Tibial nerve (tissue), 4 donors: ENCODE data around the gene ZNF557. TPM values are rescaled to one million over a fixed set of nuclear protein-coding genes. Genes with fewer than 3 reads are reported as not detected.
"Not testable (repeated sequence)": the region's sequence is repeated elsewhere in the genome, so short reads cannot be mapped to it uniquely, and the experiment has no call there.

ENCODE experiments used
- DNase-seq, 2 donors: peaks; one replicate each; pipeline ENCODE4 v3.0.0-alpha.2; 2019; ENCODE audit warnings: low spot score in 2 of 2
- H3K27ac ChIP-seq, 4 donors: fragments of 200-600 bp; sonication (generic) in 3 of 4; one replicate each; pipeline ENCODE4 v1.5.1; 2017 to 2019; ENCODE audit warnings: mild to moderate bottlenecking in 1 of 4
- H3K27me3 ChIP-seq, 2 donors: fragments of 200-600 bp; sonication (generic) in 1 of 2; one replicate each; pipeline versions ENCODE4 v1.5.1 to v1.6.0; 2017 to 2019
- H3K36me3 ChIP-seq, 3 donors: fragments of 200-600 bp; sonication (generic); one replicate each; pipeline ENCODE4 v1.5.1; 2018 to 2019
- H3K4me1 ChIP-seq, 4 donors: fragments of 200-600 bp; sonication (generic) in 3 of 4; one replicate each; pipeline ENCODE4 v1.5.1; 2017 to 2019
- H3K4me3 ChIP-seq, 4 donors: fragments of 200-600 bp; sonication (generic) in 3 of 4; one replicate each; pipeline ENCODE4 v1.5.1; 2017 to 2019; ENCODE audit warnings: mild to moderate bottlenecking in 1 of 4, moderate library complexity in 1 of 4
- H3K9me3 ChIP-seq, 4 donors: fragments of 200-600 bp; sonication (generic) in 3 of 4; one replicate each; pipeline ENCODE4 v1.5.1; 2017 to 2019
- CTCF ChIP-seq, 5 experiments: fragments of 200-600 bp in 3 of 5; fragments of 450-650 bp in 2 of 5; sonication (generic) in 3 of 5; IDR thresholded peaks; one replicate each; pipeline ENCODE4 v1.5.1; 2016 to 2019; ENCODE audit warnings: antibody characterized with exemption in 5 of 5, mild to moderate bottlenecking in 3 of 5, moderate library complexity in 2 of 5
- EP300 ChIP-seq, 2 donors: sonication (generic); formaldehyde crosslinking; IDR thresholded peaks; one replicate each; pipeline ENCODE4 v1.6.1; 2017; ENCODE audit warnings: antibody characterized with exemption in 2 of 2, mild to moderate bottlenecking in 1 of 2
- POLR2A ChIP-seq, 2 donors: fragments of 450-650 bp; IDR thresholded peaks; one replicate each; pipeline ENCODE4 v1.6.1; 2017; ENCODE audit warnings: antibody characterized with exemption in 2 of 2, mild to moderate bottlenecking in 2 of 2, moderate library complexity in 2 of 2
- WGBS, 2 donors: methylation state at CpG; one replicate each; pipeline ENCODE4 v1.1.5; 2018; 5-methylcytosine and 5-hydroxymethylcytosine counted together
- total RNA-seq, 4 donors: library from RNA; depleted of rRNA; stranded (reverse); fragments of >200 nt; gene quantifications; one replicate each; pipeline ENCODE4 v1.1.0, GENCODE V29; 2016

The ZNF557 gene
- 10 to 100 TPM in 1 of 4 donors, 1 to 10 TPM in 3; 7.3 to 14.6 (median 9.8) TPM for total RNA-seq

- peak within 1 kb of the TSS; percentile 68 to 92 (median 74) for H3K27ac ChIP-seq
- peaks cover 0 to 10% (median 7%) of the 10 kb centered on the region in 4 donors for H3K4me1 ChIP-seq
- H3K4me3 ChIP-seq = peak within 1 kb of the TSS; percentile 81 to 99 (median 88)
- WGBS, 2 donors = 0 to 1% methylated on average over 28 to 41 of the region's 56 CpGs
- H3K27me3 ChIP-seq = no peaks in the 10 kb centered on the region
- peaks cover 2 to 37% (median 15%) of the 10 kb centered on the region in 3 donors for H3K36me3 ChIP-seq
- H3K9me3 ChIP-seq = peaks cover 0 to 5% (median 0%) of the 10 kb centered on the region in 4 donors
- peak; percentile 35 to 58 for TF ChIP-seq POLR2A (IDR thresholded peaks at IDR 0.05)
- TF ChIP-seq CTCF (IDR thresholded peaks at IDR 0.05) = no peak
- peak; percentile 32 to 78 for TF ChIP-seq EP300 (IDR thresholded peaks at IDR 0.05)
- peak; percentile 94 to 98 for DNase-seq
Measured at GRCh38 chr19:7069042-7069903, at the start of gene ZNF557. TSS of gene ZNF557 (plus strand) at chr19:7069703. CDS start at chr19:7075075, 5,372 bp downstream.

- H3K9me3 ChIP-seq, DNase-seq, H3K4me1 ChIP-seq, H3K4me3 ChIP-seq, H3K27ac ChIP-seq, H3K36me3 ChIP-seq, H3K27me3 ChIP-seq: not testable (repeated sequence)
- no CpG with 5 or more reads among the region's 6 CpGs for WGBS, 2 donors
Measured at GRCh38 chr19:7021331-7021730, 48.2 kb upstream of the ZNF557 start, which contains the start of gene MBD3L2B. TSS of gene MBD3L2B (minus strand) at chr19:7021431. CDS start at chr19:7021397, 34 bp downstream.

GRCh38 chr19:7028790-7029189, 40.7 kb upstream of the ZNF557 start:
- H3K27me3 ChIP-seq, H3K36me3 ChIP-seq, H3K9me3 ChIP-seq, H3K27ac ChIP-seq, H3K4me1 ChIP-seq, H3K4me3 ChIP-seq, DNase-seq: not testable (repeated sequence)
- no CpG with 5 or more reads among the region's 1 CpG for WGBS, 2 donors

- no CpG with 5 or more reads among the region's 9 CpGs for WGBS, 2 donors
- not testable (repeated sequence) for H3K4me3 ChIP-seq, DNase-seq, H3K27ac ChIP-seq, H3K9me3 ChIP-seq, H3K27me3 ChIP-seq, H3K4me1 ChIP-seq, H3K36me3 ChIP-seq
Measured at GRCh38 chr19:7030278-7030677, 39.2 kb upstream of the ZNF557 start, which contains the start of gene MBD3L5. TSS of gene MBD3L5 (plus strand) at chr19:7030578. CDS start at chr19:7030612, 34 bp downstream.

- not testable (repeated sequence) for DNase-seq, H3K4me3 ChIP-seq, H3K36me3 ChIP-seq, H3K27ac ChIP-seq, H3K27me3 ChIP-seq, H3K9me3 ChIP-seq, H3K4me1 ChIP-seq
- WGBS, 2 donors = 95% methylated on average over 2 of the region's 9 CpGs; no CpG with 5 or more reads in 1 of the 2 donors
Measured at GRCh38 chr19:7040079-7040478, 29.4 kb upstream of the ZNF557 start, which contains the start of gene MBD3L4. TSS of gene MBD3L4 (minus strand) at chr19:7040179. CDS start at chr19:7040144, 35 bp downstream.

GRCh38 chr19:7041563-7041962, 27.9 kb upstream of the ZNF557 start:
- not testable (repeated sequence) for DNase-seq, H3K9me3 ChIP-seq, H3K27ac ChIP-seq, H3K36me3 ChIP-seq, H3K4me3 ChIP-seq, H3K4me1 ChIP-seq, H3K27me3 ChIP-seq
- WGBS, 2 donors = no CpG with 5 or more reads among the region's 2 CpGs

- not testable (repeated sequence) for H3K27me3 ChIP-seq, H3K4me3 ChIP-seq, DNase-seq, H3K27ac ChIP-seq, H3K9me3 ChIP-seq, H3K4me1 ChIP-seq, H3K36me3 ChIP-seq
- WGBS, 2 donors = no CpG with 5 or more reads among the region's 7 CpGs
Measured at GRCh38 chr19:7049021-7049420, 20.5 kb upstream of the ZNF557 start, which contains the start of gene MBD3L2. TSS of gene MBD3L2 (plus strand) at chr19:7049321. CDS start at chr19:7049374, 53 bp downstream.

- not testable (repeated sequence) for H3K27me3 ChIP-seq, H3K4me1 ChIP-seq, H3K27ac ChIP-seq, H3K36me3 ChIP-seq, H3K9me3 ChIP-seq, H3K4me3 ChIP-seq, DNase-seq
- 83 to 94% methylated on average over 1 to 2 of the region's 5 CpGs for WGBS, 2 donors
Measured at GRCh38 chr19:7051421-7051820, 18.1 kb upstream of the ZNF557 start.

- not testable (repeated sequence) for DNase-seq, H3K4me1 ChIP-seq, H3K36me3 ChIP-seq, H3K4me3 ChIP-seq, H3K27me3 ChIP-seq, H3K9me3 ChIP-seq, H3K27ac ChIP-seq
- WGBS, 2 donors = 95% methylated on average over 7 of the region's 7 CpGs
Measured at GRCh38 chr19:7052896-7053295, 16.6 kb upstream of the ZNF557 start.

GRCh38 chr19:7054635-7055368, 14.7 kb upstream of the ZNF557 start:
- not testable (repeated sequence) for H3K9me3 ChIP-seq, H3K36me3 ChIP-seq, H3K27ac ChIP-seq, DNase-seq, H3K27me3 ChIP-seq, H3K4me3 ChIP-seq, H3K4me1 ChIP-seq
- WGBS, 2 donors = 91 to 97% methylated on average over 8 to 12 of the region's 14 CpGs

GRCh38 chr19:7055679-7056078, 13.8 kb upstream of the ZNF557 start:
- DNase-seq, H3K27ac ChIP-seq, H3K36me3 ChIP-seq, H3K9me3 ChIP-seq, H3K27me3 ChIP-seq, H3K4me3 ChIP-seq, H3K4me1 ChIP-seq: not testable (repeated sequence)
- 89 to 91% methylated on average over 11 to 12 of the region's 14 CpGs for WGBS, 2 donors

GRCh38 chr19:7056371-7056770, 13.1 kb upstream of the ZNF557 start:
- WGBS, 2 donors = 90% methylated on average over 6 of the region's 16 CpGs; no CpG with 5 or more reads in 1 of the 2 donors

More at GRCh38 chr19:7056371-7056770, 13.1 kb upstream of the ZNF557 start:
- not testable (repeated sequence) for H3K4me3 ChIP-seq, H3K27me3 ChIP-seq, DNase-seq, H3K27ac ChIP-seq, H3K36me3 ChIP-seq, H3K9me3 ChIP-seq, H3K4me1 ChIP-seq
